Neural crest cell (in vitro differentiated cells): ENCODE results near the gene KCNK17. TPM values are rescaled to one million over a fixed set of nuclear protein-coding genes. Genes with fewer than 3 reads are reported as not detected.

ENCODE experiments used
- DNase-seq: peaks from one replicate; pipeline ENCODE4 v3.0.0; 2021; ENCODE audit warnings: low read depth, mixed read lengths, low spot score
- H3K27ac Mint-ChIP-seq: one replicate; pipeline ENCODE4 v1.8.0; 2021; ENCODE audit warnings: mild to moderate bottlenecking, mixed read lengths; ENCODE audit not compliant: unreplicated experiment
- H3K27me3 Mint-ChIP-seq: 2 replicates; pipeline ENCODE4 v1.8.0; 2021; ENCODE audit warnings: low read depth, mild to moderate bottlenecking, mixed read lengths
- H3K36me3 Mint-ChIP-seq: 2 replicates; pipeline ENCODE4 v1.8.0; 2021; ENCODE audit warnings: low read depth, mild to moderate bottlenecking, mixed read lengths
- H3K4me1 Mint-ChIP-seq: 2 replicates; pipeline ENCODE4 v1.8.0; 2021; ENCODE audit warnings: mixed read lengths
- H3K4me3 Mint-ChIP-seq: one replicate; pipeline ENCODE4 v1.8.0; 2021; ENCODE audit warnings: mild to moderate bottlenecking, mixed read lengths
- H3K9me3 Mint-ChIP-seq: 2 replicates; pipeline ENCODE4 v1.8.0; 2021; ENCODE audit warnings: mixed read lengths
- CTCF ChIP-seq: fragments of 200-600 bp; sonication (generic); conservative IDR thresholded peaks from 2 replicates; pipeline ENCODE4 v1.5.0; 2021; ENCODE audit warnings: antibody characterized with exemption, mild to moderate bottlenecking
- total RNA-seq: library from RNA; stranded (reverse); gene quantifications from 2 replicates; pipeline ENCODE4 v1.2.1, GENCODE V29; 2021

KCNK17 gene
- total RNA-seq, 1 donor from 2014 or later, result 1.6 TPM

DNA sequence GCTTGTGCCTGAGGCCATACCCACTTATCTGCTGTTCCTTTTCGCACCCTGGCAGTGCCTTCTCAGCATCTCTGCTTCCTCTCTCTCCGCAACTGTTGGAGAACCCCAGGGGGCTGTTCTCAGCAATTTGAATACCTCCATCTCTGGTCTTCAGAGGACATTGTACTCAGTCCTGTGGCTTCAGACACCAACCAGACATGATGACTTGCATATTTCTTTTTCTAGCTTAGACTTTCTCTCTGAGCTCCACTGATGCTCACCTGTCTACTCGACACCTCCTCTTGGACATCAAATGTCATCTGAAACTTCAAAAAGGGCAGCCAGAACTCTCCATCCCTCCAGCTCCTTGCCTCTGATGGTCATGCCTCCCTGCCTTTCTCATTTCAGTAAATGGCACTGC, 27.1 kb upstream of the KCNK17 start:
- H3K36me3 Mint-ChIP-seq, result no peaks in the 10 kb centered on the region
- no peak for DNase-seq
- no peak overlapping the region for H3K4me3 Mint-ChIP-seq
- H3K27ac Mint-ChIP-seq, result no peak overlapping the region
- no peaks in the 10 kb centered on the region for H3K27me3 Mint-ChIP-seq
- no peak for TF ChIP-seq CTCF
- H3K4me1 Mint-ChIP-seq, result peaks cover 31% of the 10 kb centered on the region
- H3K9me3 Mint-ChIP-seq, result peaks cover 3% of the 10 kb centered on the region

- no peaks in the 10 kb centered on the region for H3K36me3 Mint-ChIP-seq
- peak overlapping the region; percentile 69 for H3K27ac Mint-ChIP-seq
- H3K27me3 Mint-ChIP-seq, result no peaks in the 10 kb centered on the region
- H3K4me1 Mint-ChIP-seq, result peaks cover 38% of the 10 kb centered on the region
- H3K4me3 Mint-ChIP-seq, result no peak overlapping the region
- H3K9me3 Mint-ChIP-seq, result peaks cover 3% of the 10 kb centered on the region
- TF ChIP-seq CTCF, result no peak
- DNase-seq, result no peak
Measured at GRCh38 chr6:39339868-39340550, 25.8 kb upstream of the KCNK17 start.

GRCh38 chr6:39339096-39339867, 25.1 kb upstream of the KCNK17 start:
- peaks cover 31% of the 10 kb centered on the region for H3K4me1 Mint-ChIP-seq
- no peak overlapping the region for H3K4me3 Mint-ChIP-seq
- TF ChIP-seq CTCF, result no peak
- no peaks in the 10 kb centered on the region for H3K36me3 Mint-ChIP-seq
- no peaks in the 10 kb centered on the region for H3K27me3 Mint-ChIP-seq
- no peaks in the 10 kb centered on the region for H3K9me3 Mint-ChIP-seq
- H3K27ac Mint-ChIP-seq, result no peak overlapping the region
- no peak for DNase-seq

- H3K36me3 Mint-ChIP-seq, result no peaks in the 10 kb centered on the region
- H3K4me1 Mint-ChIP-seq, result peaks cover 23% of the 10 kb centered on the region
- TF ChIP-seq CTCF, result no peak
- no peaks in the 10 kb centered on the region for H3K27me3 Mint-ChIP-seq
- no peaks in the 10 kb centered on the region for H3K9me3 Mint-ChIP-seq
- peak overlapping the region; percentile 64 for H3K27ac Mint-ChIP-seq
- H3K4me3 Mint-ChIP-seq, result no peak overlapping the region
- no peak for DNase-seq
Measured at GRCh38 chr6:39338397-39338796, 24.2 kb upstream of the KCNK17 start.

GRCh38 chr6:39335780-39336545, 21.7 kb upstream of the KCNK17 start:
- H3K27me3 Mint-ChIP-seq, result peaks cover 4% of the 10 kb centered on the region
- H3K4me1 Mint-ChIP-seq, result peaks cover 19% of the 10 kb centered on the region
- no peaks in the 10 kb centered on the region for H3K36me3 Mint-ChIP-seq
- no peak overlapping the region for H3K4me3 Mint-ChIP-seq
- no peaks in the 10 kb centered on the region for H3K9me3 Mint-ChIP-seq
- H3K27ac Mint-ChIP-seq, result peak overlapping the region; percentile 35
- DNase-seq, result no peak
- TF ChIP-seq CTCF, result no peak
